ENCODE measurements around the gene ARL17A.
"Not testable (repeated sequence)": the region's sequence is repeated elsewhere in the genome, so short reads cannot be mapped to it uniquely, and the experiment has no call there.

Gene ARL17A

DNA sequence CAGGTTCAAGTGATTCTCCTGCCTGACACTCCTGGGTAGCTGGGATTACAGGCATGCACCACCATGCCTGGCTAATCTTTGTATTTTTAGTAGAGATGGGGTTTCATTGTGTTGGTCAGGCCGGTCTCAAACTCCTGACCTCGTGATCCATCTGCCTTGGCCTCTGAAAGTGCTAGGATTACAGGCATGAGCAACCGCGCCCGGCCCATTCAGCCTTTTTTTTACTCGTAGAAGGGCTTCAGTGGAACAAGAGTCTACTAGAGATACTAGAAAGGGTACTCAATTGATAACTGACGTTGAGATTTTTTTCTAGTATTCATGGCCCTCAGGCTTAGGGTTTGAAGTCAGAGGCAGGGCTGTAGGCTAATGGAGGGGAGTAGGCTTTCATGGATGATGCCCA is 73.6 kb downstream of the ARL17A start:
- H2AFZ ChIP-seq (ENCODE audit: low read length); H4K91ac ChIP-seq (ENCODE audit: low read depth, low read length, poor library complexity); H3K9ac ChIP-seq (ENCODE audit: low read depth, low read length, poor library complexity); DNase-seq (ENCODE audit: low spot score); H3K23ac ChIP-seq (ENCODE audit: low read depth, low read length, poor library complexity); H3K4me1 ChIP-seq (ENCODE audit: control insufficient read depth in 2 of 2, insufficient read depth in 1 of 2, low read depth in 1 of 2, low read length in 2 of 2); H2AK5ac ChIP-seq (ENCODE audit: low read depth, low read length); H3K27ac ChIP-seq (replicated peaks; ENCODE audit: low read length); H2BK12ac ChIP-seq (ENCODE audit: low read length); H3K9me3 ChIP-seq (replicated peaks in 1 of 2; ENCODE audit: control insufficient read depth in 2 of 2, insufficient read depth in 1 of 2, low read depth in 1 of 2, low read length in 2 of 2); H3K4ac ChIP-seq (ENCODE audit: low read length); H3K4me2 ChIP-seq (ENCODE audit: insufficient read depth, low read length, poor library complexity, severe bottlenecking); H3K79me1 ChIP-seq (ENCODE audit: low read depth, low read length); H3K14ac ChIP-seq (ENCODE audit: low read length); H3K27me3 ChIP-seq (ENCODE audit: control insufficient read depth in 3 of 3, insufficient read depth in 3 of 3, low read depth in 1 of 3, low read length in 3 of 3); H3K18ac ChIP-seq (ENCODE audit: low read length); H3K36me3 ChIP-seq (replicated peaks in 1 of 2; ENCODE audit: control insufficient read depth in 2 of 2, insufficient read depth in 2 of 2, low read length in 2 of 2); H2BK120ac ChIP-seq (ENCODE audit: low read depth, low read length); H2BK15ac ChIP-seq (ENCODE audit: low read length); H3K4me3 ChIP-seq (ENCODE audit: low read length in 2 of 2); H4K8ac ChIP-seq (ENCODE audit: low read depth, low read length); H2BK5ac ChIP-seq (ENCODE audit: low read length): not testable (repeated sequence)
- no CpG with 5 or more reads among the region's 7 CpGs for WGBS, 2 donors (ENCODE audit: extremely low coverage in 2 of 2, insufficient read length in 2 of 2, insufficient replicate concordance in 1 of 2)

DNA sequence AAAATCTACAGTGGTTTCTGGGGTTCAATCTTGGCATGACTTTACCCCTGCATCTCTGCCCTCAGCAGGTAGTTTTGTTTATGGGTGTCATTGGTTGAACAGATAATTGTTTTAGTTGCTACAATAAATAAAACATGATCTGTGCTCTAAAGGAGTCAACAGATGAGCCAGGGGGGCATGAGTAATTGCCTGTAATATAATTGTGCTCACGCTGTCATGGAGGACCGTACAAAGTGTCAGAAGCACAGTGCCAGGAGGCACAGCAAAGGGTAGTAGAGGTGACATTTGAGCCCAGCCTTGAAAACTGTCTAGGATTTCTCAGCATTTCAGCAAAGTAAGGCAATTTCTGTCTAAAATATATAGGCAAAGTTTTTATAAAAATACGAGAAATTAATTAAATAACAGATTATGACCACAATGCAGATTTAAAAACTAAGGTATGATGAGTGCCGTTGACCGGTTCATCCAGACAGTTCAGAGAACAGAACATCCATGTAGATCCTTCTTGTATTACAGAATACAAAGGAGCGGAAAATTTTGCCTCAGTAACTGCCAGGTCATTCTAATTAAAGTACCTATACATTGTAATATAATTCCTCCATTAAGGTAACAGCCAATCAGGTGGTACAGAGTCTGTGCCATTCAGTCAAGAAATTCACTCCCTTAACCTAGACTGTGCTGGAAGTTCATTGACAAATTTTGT is 79.9 kb downstream of the ARL17A start:
- WGBS, 2 donors (ENCODE audit: extremely low coverage in 2 of 2, insufficient read length in 2 of 2, insufficient replicate concordance in 1 of 2): no CpG with 5 or more reads among the region's 6 CpGs
- not testable (repeated sequence) for H3K4me3 ChIP-seq (ENCODE audit: low read length in 2 of 2)

DNA sequence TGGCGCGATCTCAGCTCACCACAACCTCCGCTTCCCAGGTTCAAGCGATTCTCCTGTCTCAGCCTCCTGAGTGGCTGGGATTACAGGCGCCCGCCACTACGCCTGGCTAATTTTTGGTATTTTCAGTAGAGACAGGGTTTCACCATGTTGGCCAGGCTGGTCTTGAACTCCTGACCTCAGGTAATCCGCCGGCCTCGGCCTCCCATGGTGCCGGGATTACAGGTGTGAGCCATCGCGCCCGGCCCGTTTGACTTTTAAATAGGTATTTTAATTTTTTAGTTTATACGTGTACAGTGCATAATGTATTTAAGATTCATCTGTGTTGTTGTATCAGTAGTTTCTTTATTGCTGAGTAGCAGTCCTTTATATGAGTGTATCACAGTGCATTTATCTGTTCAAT is 87.5 kb downstream of the ARL17A start:
- H2AFZ ChIP-seq (ENCODE audit: low read length); H3K27ac ChIP-seq (replicated peaks; ENCODE audit: low read length); H2BK5ac ChIP-seq (ENCODE audit: low read length); H3K4me2 ChIP-seq (ENCODE audit: insufficient read depth, low read length, poor library complexity, severe bottlenecking); H3K9me3 ChIP-seq (replicated peaks in 1 of 2; ENCODE audit: control insufficient read depth in 2 of 2, insufficient read depth in 1 of 2, low read depth in 1 of 2, low read length in 2 of 2); H3K18ac ChIP-seq (ENCODE audit: low read length); H3K4me3 ChIP-seq (ENCODE audit: low read length in 2 of 2); H3K27me3 ChIP-seq (ENCODE audit: control insufficient read depth in 3 of 3, insufficient read depth in 3 of 3, low read depth in 1 of 3, low read length in 3 of 3); H2BK120ac ChIP-seq (ENCODE audit: low read depth, low read length); H2AK5ac ChIP-seq (ENCODE audit: low read depth, low read length); DNase-seq (ENCODE audit: low spot score); H4K8ac ChIP-seq (ENCODE audit: low read depth, low read length); H3K4me1 ChIP-seq (ENCODE audit: control insufficient read depth in 2 of 2, insufficient read depth in 1 of 2, low read depth in 1 of 2, low read length in 2 of 2); H3K23ac ChIP-seq (ENCODE audit: low read depth, low read length, poor library complexity); H3K9ac ChIP-seq (ENCODE audit: low read depth, low read length, poor library complexity); H3K79me1 ChIP-seq (ENCODE audit: low read depth, low read length); H2BK12ac ChIP-seq (ENCODE audit: low read length); H4K91ac ChIP-seq (ENCODE audit: low read depth, low read length, poor library complexity); H3K4ac ChIP-seq (ENCODE audit: low read length); H2BK15ac ChIP-seq (ENCODE audit: low read length); H3K14ac ChIP-seq (ENCODE audit: low read length); H3K36me3 ChIP-seq (replicated peaks in 1 of 2; ENCODE audit: control insufficient read depth in 2 of 2, insufficient read depth in 2 of 2, low read length in 2 of 2): not testable (repeated sequence)
- WGBS, 2 donors (ENCODE audit: extremely low coverage in 2 of 2, insufficient read length in 2 of 2, insufficient replicate concordance in 1 of 2): no CpG with 5 or more reads among the region's 16 CpGs

More for the DNA sequence above, 79.9 kb downstream of the ARL17A start:
- not testable (repeated sequence) for H2AK5ac ChIP-seq (ENCODE audit: low read depth, low read length); H3K9ac ChIP-seq (ENCODE audit: low read depth, low read length, poor library complexity); H3K4ac ChIP-seq (ENCODE audit: low read length); H3K23ac ChIP-seq (ENCODE audit: low read depth, low read length, poor library complexity); H2AFZ ChIP-seq (ENCODE audit: low read length); H3K14ac ChIP-seq (ENCODE audit: low read length); H2BK12ac ChIP-seq (ENCODE audit: low read length); H3K27ac ChIP-seq (replicated peaks; ENCODE audit: low read length); DNase-seq (ENCODE audit: low spot score); H3K4me2 ChIP-seq (ENCODE audit: insufficient read depth, low read length, poor library complexity, severe bottlenecking); H2BK120ac ChIP-seq (ENCODE audit: low read depth, low read length); H3K9me3 ChIP-seq (replicated peaks in 1 of 2; ENCODE audit: control insufficient read depth in 2 of 2, insufficient read depth in 1 of 2, low read depth in 1 of 2, low read length in 2 of 2); H3K79me1 ChIP-seq (ENCODE audit: low read depth, low read length); H3K4me1 ChIP-seq (ENCODE audit: control insufficient read depth in 2 of 2, insufficient read depth in 1 of 2, low read depth in 1 of 2, low read length in 2 of 2); H2BK15ac ChIP-seq (ENCODE audit: low read length); H3K18ac ChIP-seq (ENCODE audit: low read length); H4K8ac ChIP-seq (ENCODE audit: low read depth, low read length); H4K91ac ChIP-seq (ENCODE audit: low read depth, low read length, poor library complexity); H2BK5ac ChIP-seq (ENCODE audit: low read length); H3K36me3 ChIP-seq (replicated peaks in 1 of 2; ENCODE audit: control insufficient read depth in 2 of 2, insufficient read depth in 2 of 2, low read length in 2 of 2); H3K27me3 ChIP-seq (ENCODE audit: control insufficient read depth in 3 of 3, insufficient read depth in 3 of 3, low read depth in 1 of 3, low read length in 3 of 3)

DNA sequence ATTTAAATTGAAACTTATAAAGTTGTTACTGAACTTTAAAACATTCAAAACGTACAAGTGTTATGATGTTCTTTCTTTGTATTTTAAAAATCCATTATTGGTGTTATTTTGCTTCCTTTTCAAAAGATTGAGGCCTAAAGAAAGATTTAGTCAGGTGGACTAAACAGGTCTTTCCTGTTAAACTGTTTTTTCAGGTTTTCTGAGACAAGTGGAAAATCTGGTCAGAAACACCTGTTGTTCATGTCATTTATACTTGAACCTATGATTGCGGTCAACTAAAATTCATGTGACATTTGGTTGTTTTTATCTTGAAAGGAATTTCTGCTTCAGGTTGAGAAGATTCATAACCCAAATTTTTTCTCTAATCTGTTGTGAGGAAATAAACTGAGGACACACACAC is 98.2 kb downstream of the ARL17A start:
- not testable (repeated sequence) for H3K18ac ChIP-seq (ENCODE audit: low read length); H3K79me1 ChIP-seq (ENCODE audit: low read depth, low read length); H2BK5ac ChIP-seq (ENCODE audit: low read length); H3K27me3 ChIP-seq (ENCODE audit: control insufficient read depth in 3 of 3, insufficient read depth in 3 of 3, low read depth in 1 of 3, low read length in 3 of 3); H3K4me1 ChIP-seq (ENCODE audit: control insufficient read depth in 2 of 2, insufficient read depth in 1 of 2, low read depth in 1 of 2, low read length in 2 of 2); H3K9ac ChIP-seq (ENCODE audit: low read depth, low read length, poor library complexity); H2AFZ ChIP-seq (ENCODE audit: low read length); H2AK5ac ChIP-seq (ENCODE audit: low read depth, low read length); H3K4me3 ChIP-seq (ENCODE audit: low read length in 2 of 2); H4K91ac ChIP-seq (ENCODE audit: low read depth, low read length, poor library complexity); H3K36me3 ChIP-seq (replicated peaks in 1 of 2; ENCODE audit: control insufficient read depth in 2 of 2, insufficient read depth in 2 of 2, low read length in 2 of 2); H3K4me2 ChIP-seq (ENCODE audit: insufficient read depth, low read length, poor library complexity, severe bottlenecking); H4K8ac ChIP-seq (ENCODE audit: low read depth, low read length); H3K9me3 ChIP-seq (replicated peaks in 1 of 2; ENCODE audit: control insufficient read depth in 2 of 2, insufficient read depth in 1 of 2, low read depth in 1 of 2, low read length in 2 of 2); H3K27ac ChIP-seq (replicated peaks; ENCODE audit: low read length); H2BK120ac ChIP-seq (ENCODE audit: low read depth, low read length); H3K23ac ChIP-seq (ENCODE audit: low read depth, low read length, poor library complexity); DNase-seq (ENCODE audit: low spot score); H2BK12ac ChIP-seq (ENCODE audit: low read length); H3K4ac ChIP-seq (ENCODE audit: low read length); H3K14ac ChIP-seq (ENCODE audit: low read length); H2BK15ac ChIP-seq (ENCODE audit: low read length)
- WGBS, 2 donors (ENCODE audit: extremely low coverage in 2 of 2, insufficient read length in 2 of 2, insufficient replicate concordance in 1 of 2): no CpG with 5 or more reads among the region's 2 CpGs
